ENCODE measurements around the gene ACYP1. TPM values are rescaled to one million over a fixed set of nuclear protein-coding genes. Genes with fewer than 3 reads are reported as not detected.

The ACYP1 gene
- polyA plus RNA-seq, 3 donors: 2.8 to 11.8 (median 4.3) TPM

GRCh38 chr14:75067212-75067611, 3.4 kb upstream of the ACYP1 start:
- H3K4me3 Mint-ChIP-seq: no peak overlapping the region
- peaks cover 0 to 3% (median 2%) of the 10 kb centered on the region in 3 donors for H3K27me3 Mint-ChIP-seq (ENCODE audit: low read depth in 3 of 3)
- H3K36me3 ChIP-seq (replicated peaks in 1 of 2; ENCODE audit: control insufficient read depth in 1 of 2, insufficient read depth in 2 of 2, low read length in 2 of 2): no peaks in the 10 kb centered on the region
- no peak for DNase-seq
- no peak overlapping the region for H3K9ac ChIP-seq (ENCODE audit: insufficient read depth, low read length, poor library complexity, severe bottlenecking)
- H3K79me2 ChIP-seq (ENCODE audit: insufficient read depth, low read length): peaks cover 15% of the 10 kb centered on the region
- H3K27ac Mint-ChIP-seq: no peak overlapping the region
- no peak overlapping the region for H3K27ac ChIP-seq (ENCODE audit: low read depth in 1 of 2, low read length in 2 of 2)
- 100% methylated on average over 1 of the region's 1 CpG for WGBS (ENCODE audit: insufficient coverage)
- H3K4me1 ChIP-seq (ENCODE audit: control insufficient read depth in 1 of 2, insufficient read depth in 2 of 2, low read length in 2 of 2): peaks cover 24 to 45% of the 10 kb centered on the region in 2 donors
- H2AFZ ChIP-seq (ENCODE audit: insufficient read depth, low read depth, low read length, poor library complexity, severe bottlenecking): no peak overlapping the region
- no peaks in the 10 kb centered on the region for H3K27me3 ChIP-seq (ENCODE audit: control insufficient read depth in 2 of 2, insufficient read depth in 2 of 2, low read length in 2 of 2)
- H3K4me3 ChIP-seq (replicated peaks in 1 of 3; ENCODE audit: low read depth in 2 of 3, low read length in 3 of 3): no peak overlapping the region
- intact Hi-C loops (cut with micrococcal nuclease): loop anchor here (10.0 kb wide), 2 partner anchors 62 to 122 kb away; partner anchors contain the start of gene EIF2B2 (in 1 of the 2)
- H3K36me3 Mint-ChIP-seq: no peaks in the 10 kb centered on the region
- no peaks in the 10 kb centered on the region for H3K9me3 ChIP-seq (replicated peaks in 1 of 2; ENCODE audit: control insufficient read depth in 1 of 2, insufficient read depth in 1 of 2, low read length in 2 of 2)
- H4K20me1 ChIP-seq (ENCODE audit: insufficient read depth, low read length): no peaks in the 10 kb centered on the region
- peaks cover 19% of the 10 kb centered on the region for H3K4me1 Mint-ChIP-seq
- no peaks in the 10 kb centered on the region for H3K9me3 Mint-ChIP-seq
- no peak for TF ChIP-seq CTCF (IDR thresholded peaks at IDR 0.05)
- H3K4me2 ChIP-seq (replicated peaks; ENCODE audit: extremely low read depth, low read length, poor library complexity, severe bottlenecking): no peak overlapping the region

- no peak for DNase-seq
- Histone ChIP-seq H3K79me2 (ENCODE audit: insufficient read depth, low read length) (peaks cover 15% of the 10 kb centered on the region), H3K27ac (ENCODE audit: low read depth in 1 of 2, low read length in 2 of 2) (no peak overlapping the region), H3K9me3 (replicated peaks in 1 of 2; ENCODE audit: control insufficient read depth in 1 of 2, insufficient read depth in 1 of 2, low read length in 2 of 2) (no peaks in the 10 kb centered on the region), H2AFZ (ENCODE audit: insufficient read depth, low read depth, low read length, poor library complexity, severe bottlenecking) (no peak overlapping the region), H3K27me3 (ENCODE audit: control insufficient read depth in 2 of 2, insufficient read depth in 2 of 2, low read length in 2 of 2) (no peaks in the 10 kb centered on the region), H3K36me3 (replicated peaks in 1 of 2; ENCODE audit: control insufficient read depth in 1 of 2, insufficient read depth in 2 of 2, low read length in 2 of 2) (no peaks in the 10 kb centered on the region), H3K9ac (ENCODE audit: insufficient read depth, low read length, poor library complexity, severe bottlenecking) (no peak overlapping the region), H3K4me3 (replicated peaks in 1 of 3; ENCODE audit: low read depth in 2 of 3, low read length in 3 of 3) (no peak overlapping the region), H4K20me1 (ENCODE audit: insufficient read depth, low read length) (no peaks in the 10 kb centered on the region), H3K4me2 (replicated peaks; ENCODE audit: extremely low read depth, low read length, poor library complexity, severe bottlenecking) (no peak overlapping the region), H3K4me1 (ENCODE audit: control insufficient read depth in 1 of 2, insufficient read depth in 2 of 2, low read length in 2 of 2) (peaks cover 24 to 45% of the 10 kb centered on the region in 2 donors)
- Mint-ChIP-seq H3K4me3 (no peak overlapping the region), H3K27ac (no peak overlapping the region), H3K36me3 (no peaks in the 10 kb centered on the region), H3K4me1 (peaks cover 19% of the 10 kb centered on the region), H3K27me3 (ENCODE audit: low read depth in 3 of 3) (peaks cover 0 to 3% (median 2%) of the 10 kb centered on the region in 3 donors), H3K9me3 (no peaks in the 10 kb centered on the region)
- WGBS (ENCODE audit: insufficient coverage): no CpG with 5 or more reads among the region's 3 CpGs
- TF ChIP-seq CTCF (IDR thresholded peaks at IDR 0.05): no peak
- intact Hi-C loops (cut with micrococcal nuclease): loop anchor here (10.0 kb wide), 2 partner anchors 62 to 122 kb away; partner anchors contain the start of gene EIF2B2 (in 1 of the 2)
These were observed 2.9 kb upstream of the ACYP1 start for GRCh38 chr14:75066691-75067090.
